Measurements from ENCODE around the gene PHF2.
"Not testable (repeated sequence)": the region's sequence is repeated elsewhere in the genome, so short reads cannot be mapped to it uniquely, and the experiment has no call there.

PHF2 gene

DNA sequence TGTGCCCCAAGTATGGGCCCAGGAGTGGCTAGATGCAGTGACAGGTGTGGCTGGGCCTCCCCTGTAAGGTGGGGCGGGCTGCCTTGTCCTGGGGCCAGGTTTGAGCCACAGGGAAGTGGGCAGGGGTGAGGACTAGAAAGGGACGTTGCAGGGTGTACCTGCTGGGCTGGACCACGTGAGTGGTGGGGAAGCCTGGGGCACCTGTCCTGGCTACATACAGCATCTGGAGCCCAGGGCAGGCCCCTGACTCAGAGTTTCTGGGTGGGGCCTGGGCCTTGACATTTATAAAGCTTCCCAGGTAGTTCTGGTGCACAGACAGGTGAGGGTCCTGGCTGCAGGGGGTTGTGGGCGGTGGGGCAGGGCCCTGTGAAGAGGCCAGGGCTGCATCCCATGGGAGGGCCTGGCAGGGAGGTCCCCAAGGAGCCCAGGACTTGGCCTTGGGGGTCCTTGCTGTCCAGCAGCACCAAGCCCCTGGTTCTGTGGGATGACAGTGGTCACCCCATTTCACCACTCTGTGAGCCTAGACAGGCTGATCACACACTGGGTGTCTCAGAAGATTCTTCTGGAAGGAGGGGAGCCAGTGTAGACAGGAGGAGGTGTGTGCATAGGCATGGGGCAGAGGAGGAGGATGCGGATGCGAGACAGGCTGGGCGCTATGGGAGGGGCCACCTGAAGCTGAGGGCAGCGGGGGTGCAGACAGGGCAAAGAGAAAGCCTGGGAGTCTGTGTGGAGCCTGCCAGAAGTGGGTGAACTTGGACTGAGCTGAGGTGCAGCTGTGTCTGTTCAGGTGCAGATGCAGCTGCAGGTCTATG, 94.0 kb downstream of the PHF2 start:
- peaks cover 13 to 68% (median 44%) of the 10 kb centered on the region in 11 experiments; a peak in 17 of 22 replicates for H4K20me1 ChIP-seq
- TF ChIP-seq Cebpa-rat (IDR thresholded peaks at IDR 0.05) = no peak
- peaks cover 0 to 10% (median 3%) of the 10 kb centered on the region in 10 experiments; a peak in 7 of 20 replicates for H3K4me1 ChIP-seq
- H3K4me2 ChIP-seq = no peak overlapping the region
- no peaks in the 10 kb centered on the region for H3K27me3 ChIP-seq
- no peak overlapping the region for H3K9ac ChIP-seq
- H3K9me3 ChIP-seq (replicated peaks in 1 of 11) = no peaks in the 10 kb centered on the region
- H3K36me3 ChIP-seq = peaks cover 20 to 56% (median 41%) of the 10 kb centered on the region in 11 experiments; a peak in 20 of 22 replicates
- no peak overlapping the region for H3K4me3 ChIP-seq
- no peak overlapping the region for H3K27ac ChIP-seq

DNA sequence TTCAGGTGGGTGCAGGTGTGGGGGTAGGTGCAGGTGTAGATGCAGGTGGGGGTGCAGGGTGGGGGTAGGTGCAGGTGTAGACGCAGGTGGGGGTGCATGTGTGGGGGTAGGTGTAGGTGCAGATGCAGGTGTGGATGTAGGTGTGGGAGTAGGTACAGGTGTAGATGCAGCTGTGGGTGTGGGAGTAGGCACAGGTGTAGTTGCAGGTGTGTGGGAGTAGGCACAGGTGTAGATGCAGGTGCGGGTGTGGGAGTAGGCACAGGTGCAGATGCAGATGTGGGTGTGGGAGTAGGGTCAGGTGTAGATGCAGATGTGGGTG, 94.6 kb downstream of the PHF2 start:
- Histone ChIP-seq H3K36me3 (peaks cover 16 to 57% (median 43%) of the 10 kb centered on the region in 11 experiments; a peak in 20 of 22 replicates), H3K9ac (no peak overlapping the region), H4K20me1 (peaks cover 13 to 69% (median 45%) of the 10 kb centered on the region in 11 experiments; a peak in 17 of 22 replicates), H3K9me3 (replicated peaks in 1 of 11) (no peaks in the 10 kb centered on the region), H3K4me2 (no peak overlapping the region), H3K27me3 (no peaks in the 10 kb centered on the region), H3K4me1 (peaks cover 0 to 6% (median 0%) of the 10 kb centered on the region in 10 experiments; a peak in 7 of 20 replicates), H3K27ac (no peak overlapping the region), H3K4me3 (no peak overlapping the region)
- TF ChIP-seq Cebpa-rat (IDR thresholded peaks at IDR 0.05) = no peak

DNA sequence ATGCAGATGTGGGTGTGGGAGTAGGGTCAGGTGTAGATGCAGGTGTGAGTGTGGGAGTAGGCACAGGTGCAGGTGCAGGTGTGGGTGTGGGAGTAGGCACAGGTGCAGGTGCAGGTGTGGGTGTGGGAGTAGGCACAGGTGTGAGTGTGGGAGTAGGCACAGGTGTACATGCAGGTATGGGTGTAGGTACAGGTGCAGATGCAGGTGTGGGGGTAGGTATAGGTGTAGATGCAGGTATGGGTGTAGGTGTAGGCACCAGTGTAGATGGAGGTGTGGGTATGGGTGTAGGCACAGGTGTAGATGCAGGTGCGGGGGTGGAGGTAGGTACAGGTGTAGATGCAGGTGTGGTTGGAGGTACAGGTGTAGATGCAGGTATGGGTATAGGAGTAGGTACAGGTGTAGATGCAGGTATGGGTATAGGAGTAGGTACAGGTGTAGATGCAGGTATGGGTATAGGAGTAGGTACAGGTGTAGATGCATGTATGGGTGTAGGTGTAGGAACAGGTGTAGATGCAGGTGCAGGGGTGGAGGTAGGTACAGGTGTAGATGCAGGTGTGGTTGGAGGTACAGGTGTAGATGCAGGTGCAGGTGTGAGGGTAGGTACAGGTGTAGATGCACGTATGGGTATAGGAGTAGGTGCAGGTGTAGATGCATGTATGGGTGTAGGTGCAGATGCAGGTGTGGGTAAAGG, 96.1 kb downstream of the PHF2 start:
- H3K27me3 ChIP-seq; H3K9ac ChIP-seq; H3K4me2 ChIP-seq; H3K27ac ChIP-seq; H3K4me1 ChIP-seq; H3K9me3 ChIP-seq (replicated peaks in 1 of 11); H3K4me3 ChIP-seq: not testable (repeated sequence)
- peaks cover 11 to 77% (median 43%) of the 10 kb centered on the region in 11 experiments; a peak in 17 of 22 replicates for H4K20me1 ChIP-seq
- peaks cover 22 to 57% (median 48%) of the 10 kb centered on the region in 11 experiments for H3K36me3 ChIP-seq

DNA sequence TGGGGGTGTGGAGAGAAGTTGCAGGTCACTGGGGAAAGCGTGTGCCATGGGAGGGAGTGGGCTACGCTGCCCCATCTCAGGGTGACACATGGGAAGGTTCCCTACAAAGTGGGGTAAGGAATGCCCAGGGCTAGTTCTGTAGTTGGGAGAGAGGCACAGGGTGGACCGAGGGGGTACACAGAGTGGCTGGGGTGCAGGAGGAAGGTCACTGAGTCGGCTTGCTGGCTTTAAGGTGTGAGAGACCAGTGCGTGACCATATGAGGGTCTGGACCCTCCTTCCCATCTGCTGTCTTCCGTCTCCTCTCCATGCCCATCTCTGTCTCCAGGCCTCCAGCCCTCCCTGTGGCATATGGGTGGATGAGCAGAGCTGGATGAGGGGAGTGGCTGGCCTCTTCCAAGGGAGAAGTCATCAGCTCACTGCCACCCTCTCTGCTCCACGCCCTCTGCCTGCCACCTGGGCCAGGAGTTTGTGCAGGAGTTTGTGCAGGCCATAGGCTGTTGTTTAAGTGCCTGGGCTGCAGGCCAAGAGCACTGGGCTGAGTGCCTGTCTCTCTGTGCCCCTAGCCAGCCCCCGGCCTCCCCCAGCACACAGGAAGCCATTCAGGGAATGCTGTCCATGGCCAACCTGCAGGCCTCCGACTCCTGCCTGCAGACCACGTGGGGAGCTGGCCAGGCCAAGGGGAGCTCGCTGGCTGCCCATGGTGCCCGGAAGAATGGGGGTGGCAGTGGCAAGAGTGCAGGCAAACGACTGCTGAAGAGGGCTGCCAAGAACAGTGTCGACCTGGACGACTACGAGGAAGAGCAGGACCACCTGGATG, 96.8 kb downstream of the PHF2 start:
- no peak for TF ChIP-seq Cebpa-rat (IDR thresholded peaks at IDR 0.05)
- peaks cover 25 to 60% (median 54%) of the 10 kb centered on the region in 11 experiments for H3K36me3 ChIP-seq
- no peak overlapping the region for H3K4me2 ChIP-seq
- H3K27me3 ChIP-seq = no peaks in the 10 kb centered on the region
- H3K27ac ChIP-seq = no peak overlapping the region
- H3K4me1 ChIP-seq = no peaks in the 10 kb centered on the region
- H3K4me3 ChIP-seq = no peak overlapping the region
- H3K9me3 ChIP-seq (replicated peaks in 1 of 11) = no peaks in the 10 kb centered on the region
- no peak overlapping the region for H3K9ac ChIP-seq
- peaks cover 8 to 83% (median 44%) of the 10 kb centered on the region in 11 experiments; a peak in 17 of 22 replicates for H4K20me1 ChIP-seq

DNA sequence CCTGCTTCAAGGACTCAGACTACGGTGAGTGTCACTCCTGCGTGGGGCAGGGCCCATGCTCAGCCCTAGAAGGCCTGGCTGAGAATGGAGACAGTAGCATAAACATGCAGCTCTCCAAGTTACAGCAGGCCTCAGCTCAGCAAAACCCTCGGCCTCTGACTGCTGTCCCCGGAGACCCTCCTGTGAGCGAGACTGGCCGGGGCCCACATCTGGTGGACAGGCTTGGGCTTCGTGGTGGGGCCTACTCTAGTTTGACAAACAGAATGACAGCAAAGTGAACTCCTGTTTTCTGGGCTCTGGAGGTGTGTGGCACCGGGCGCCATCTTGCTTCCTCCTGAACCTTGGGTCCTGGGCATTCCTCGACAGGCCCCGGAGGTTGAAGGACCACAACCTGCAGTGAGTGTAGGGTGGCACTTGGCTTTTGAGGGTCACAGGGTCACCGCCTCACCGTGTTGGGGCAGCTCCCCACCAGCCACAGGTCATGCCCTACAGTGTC, 97.5 kb downstream of the PHF2 start:
- Histone ChIP-seq H3K4me2 (no peak overlapping the region), H3K4me3 (no peak overlapping the region), H3K27ac (no peak overlapping the region), H3K27me3 (no peaks in the 10 kb centered on the region), H3K9ac (no peak overlapping the region), H4K20me1 (peaks cover 8 to 80% (median 48%) of the 10 kb centered on the region in 11 experiments; a peak in 17 of 22 replicates), H3K9me3 (replicated peaks in 1 of 11) (no peaks in the 10 kb centered on the region), H3K4me1 (no peaks in the 10 kb centered on the region), H3K36me3 (peaks cover 28 to 65% (median 57%) of the 10 kb centered on the region in 11 experiments)
- no peak for TF ChIP-seq Cebpa-rat (IDR thresholded peaks at IDR 0.05)

DNA sequence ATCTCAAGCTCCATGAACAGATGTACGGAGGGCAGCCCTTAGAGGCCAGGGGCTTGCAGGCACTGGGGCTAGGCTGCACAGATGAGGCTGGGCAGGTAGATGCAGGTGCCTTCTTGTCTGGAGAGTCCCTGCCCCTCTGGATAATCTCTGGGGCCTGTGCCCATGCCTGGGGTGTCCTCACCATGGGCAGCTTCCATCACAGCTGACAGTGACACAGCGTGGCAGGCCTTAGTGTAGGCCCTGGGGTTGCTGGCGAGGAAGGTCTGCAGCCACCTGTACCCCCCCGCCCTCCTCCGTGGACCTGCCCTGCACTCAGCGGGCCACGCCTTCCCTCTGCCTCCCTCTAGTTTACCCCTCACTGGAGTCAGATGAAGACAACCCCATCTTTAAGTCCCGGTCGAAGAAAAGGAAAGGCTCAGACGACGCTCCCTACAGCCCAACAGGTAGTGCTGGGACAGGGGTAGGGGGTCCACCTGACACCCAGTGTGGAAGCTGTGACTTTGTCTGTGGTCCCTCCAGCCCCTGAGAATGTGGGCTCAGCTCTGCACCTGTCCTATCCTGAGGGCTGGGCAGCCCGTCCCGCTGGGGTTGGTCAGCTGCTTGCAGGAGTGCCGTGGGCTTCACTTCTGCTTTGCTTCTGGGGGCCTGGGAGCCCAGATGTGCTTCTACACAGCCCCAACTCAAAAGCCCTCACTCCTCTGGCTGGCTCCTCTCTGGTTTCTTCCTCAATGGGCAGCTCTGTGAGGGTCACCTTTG, 98.4 kb downstream of the PHF2 start:
- Histone ChIP-seq H3K9me3 (replicated peaks in 1 of 11) (no peaks in the 10 kb centered on the region), H3K9ac (no peak overlapping the region), H3K27me3 (no peaks in the 10 kb centered on the region), H4K20me1 (peaks cover 8 to 73% (median 42%) of the 10 kb centered on the region in 11 experiments; a peak in 17 of 22 replicates), H3K36me3 (peaks cover 31 to 65% (median 57%) of the 10 kb centered on the region in 11 experiments), H3K4me2 (no peak overlapping the region), H3K4me3 (no peak overlapping the region), H3K27ac (no peak overlapping the region), H3K4me1 (no peaks in the 10 kb centered on the region)
- TF ChIP-seq Cebpa-rat (IDR thresholded peaks at IDR 0.05) = no peak

DNA sequence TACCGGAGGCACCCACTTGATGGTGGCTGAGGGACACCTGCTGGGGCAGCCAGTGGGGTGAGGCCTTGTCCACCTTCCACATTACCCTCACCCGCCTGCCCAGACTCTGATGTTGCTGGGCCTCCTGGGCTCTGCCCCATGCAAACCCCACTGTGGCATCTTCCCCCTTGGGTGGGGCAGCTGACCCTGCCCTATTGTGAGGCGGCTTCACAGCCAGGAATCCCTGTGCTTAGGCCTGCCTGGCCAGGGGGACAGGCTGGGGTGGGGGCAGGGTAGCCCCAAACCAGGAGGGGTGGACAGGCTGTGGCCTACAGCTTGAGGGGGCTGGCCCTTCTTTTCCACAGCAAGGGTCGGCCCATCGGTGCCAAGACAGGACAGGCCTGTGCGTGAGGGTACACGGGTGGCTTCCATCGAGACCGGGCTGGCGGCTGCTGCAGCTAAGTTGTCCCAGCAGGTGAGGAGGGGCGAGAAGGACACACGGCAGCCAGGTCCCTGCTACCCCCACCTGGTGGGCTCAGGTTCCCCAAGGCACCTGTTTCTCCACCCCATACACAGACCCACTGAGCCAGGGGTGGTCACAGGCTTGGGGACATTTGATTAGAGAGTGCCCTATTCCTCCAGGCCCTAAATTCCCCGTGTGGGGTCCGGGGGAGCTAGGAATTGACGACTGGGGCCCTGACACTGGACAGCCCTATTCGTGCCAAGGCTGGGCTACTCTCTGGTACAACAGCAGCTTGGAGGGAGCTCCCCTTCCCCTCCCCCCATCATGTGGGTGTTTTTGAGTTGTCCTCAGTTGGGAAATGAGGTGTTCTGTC, 99.2 kb downstream of the PHF2 start:
- no peak for TF ChIP-seq Cebpa-rat (IDR thresholded peaks at IDR 0.05)
- H3K36me3 ChIP-seq = peaks cover 31 to 65% (median 57%) of the 10 kb centered on the region in 11 experiments
- no peaks in the 10 kb centered on the region for H3K27me3 ChIP-seq
- no peaks in the 10 kb centered on the region for H3K9me3 ChIP-seq (replicated peaks in 1 of 11)
- no peak overlapping the region for H3K4me2 ChIP-seq
- no peak overlapping the region for H3K4me3 ChIP-seq
- no peak overlapping the region for H3K9ac ChIP-seq
- peaks cover 0 to 73% (median 37%) of the 10 kb centered on the region in 11 experiments; a peak in 17 of 22 replicates for H4K20me1 ChIP-seq
- no peak overlapping the region for H3K27ac ChIP-seq
- H3K4me1 ChIP-seq = no peaks in the 10 kb centered on the region

Data from BLaER1 treated with 17β-estradiol and CSF1 and Interleukin-3, amounts not matched to agents 10 nM and 100 nM (cell line).